Myocyte (in vitro differentiated cells): ENCODE data around the gene TBC1D28. TPM values are rescaled to one million over a fixed set of nuclear protein-coding genes. Genes with fewer than 3 reads are reported as not detected.
"Not testable (repeated sequence)": the region's sequence is repeated elsewhere in the genome, so short reads cannot be mapped to it uniquely, and the experiment has no call there.

Experiments
- DNase-seq: peaks from one replicate; pipeline ENCODE4 v3.0.0-alpha.2; 2012; ENCODE audit warnings: low read depth
- total RNA-seq: library from RNA; depleted of rRNA; stranded (reverse); fragments of >200 nt; gene quantifications from 2 replicates; pipeline ENCODE4 v1.2.3, GENCODE V29; 2014

The TBC1D28 gene
- total RNA-seq, 1 donor from 2014 or later: not detected

GRCh38 chr17:18617613-18618012 lies 26.6 kb downstream of the TBC1D28 start:
- not testable (repeated sequence) for DNase-seq

- not testable (repeated sequence) for DNase-seq
Measured at GRCh38 chr17:18613016-18613415, 31.2 kb downstream of the TBC1D28 start.

GRCh38 chr17:18593138-18593537 lies 51.1 kb downstream of the TBC1D28 start:
- not testable (repeated sequence) for DNase-seq

Other genes starting within 250 kb of the TBC1D28 start
- not detected in 2 replicates for gene LGALS9C, start 167.6 kb downstream of the TBC1D28 start, total RNA-seq
- 6.0 and 8.5 TPM in 2 replicates for gene FOXO3B, start 37.9 kb upstream of the TBC1D28 start, total RNA-seq
- 0.13 TPM in 1 of 2 replicates, not detected in the other for gene FBXW10, start 99.7 kb upstream of the TBC1D28 start, total RNA-seq
- gene TVP23B, start 136.8 kb upstream of the TBC1D28 start, total RNA-seq: 44.0 and 56.2 TPM in 2 replicates
- 27.4 and 30.3 TPM in 2 replicates for gene PRPSAP2, start 213.7 kb upstream of the TBC1D28 start, total RNA-seq